SJSA1 (cell line): ENCODE data around the gene PICK1. TPM values are rescaled to one million over a fixed set of nuclear protein-coding genes. Genes with fewer than 3 reads are reported as not detected.
"Not testable (repeated sequence)": the region's sequence is repeated elsewhere in the genome, so short reads cannot be mapped to it uniquely, and the experiment has no call there.

Experiments
- DNase-seq, 2 experiments: peaks; one replicate each; pipeline ENCODE4 v3.0.0-alpha.2; 2015 to 2020; ENCODE audit warnings: low spot score in 2 of 2, low read depth in 1 of 2
- H3K27ac ChIP-seq: fragments of 250-450 bp; sonication (Bioruptor Pico); 2 replicates; pipeline ENCODE4 v1.5.1; 2020; ENCODE audit warnings: mild to moderate bottlenecking, moderate library complexity
- H3K27me3 ChIP-seq: fragments of 250-450 bp; sonication (Bioruptor Pico); replicated peaks from 2 replicates; pipeline ENCODE4 v1.5.1; 2020; ENCODE audit warnings: mild to moderate bottlenecking, moderate library complexity
- H3K36me3 ChIP-seq: fragments of 250-450 bp; sonication (Bioruptor Pico); 2 replicates; pipeline ENCODE4 v1.5.1; 2020; ENCODE audit warnings: mild to moderate bottlenecking
- H3K4me1 ChIP-seq: fragments of 250-450 bp; sonication (Bioruptor Pico); replicated peaks from 2 replicates; pipeline ENCODE4 v1.6.1; 2021; ENCODE audit warnings: mild to moderate bottlenecking
- H3K4me3 ChIP-seq: fragments of 250-450 bp; sonication (Bioruptor Pico); 2 replicates; pipeline ENCODE4 v1.5.1; 2020; ENCODE audit warnings: mild to moderate bottlenecking
- H3K9me3 ChIP-seq: fragments of 250-450 bp; sonication (Bioruptor Pico); replicated peaks from 2 replicates; pipeline ENCODE4 v1.5.1; 2020; ENCODE audit warnings: mild to moderate bottlenecking
- total RNA-seq: library from RNA; depleted of rRNA; stranded (reverse); fragments of >200 nt; shearing (Covaris generic); gene quantifications from 2 replicates; pipeline ENCODE4 v1.2.3, GENCODE V29; 2014

The PICK1 gene
- total RNA-seq, 1 experiment from 2014 or later: 5.4 TPM

- DNase-seq: no peak
- Histone ChIP-seq H3K4me3 (no peak overlapping the region), H3K9me3 (no peaks in the 10 kb centered on the region), H3K27ac (no peak overlapping the region), H3K4me1 (peaks cover 6% of the 10 kb centered on the region; the same call in 1 of the 2 replicates), H3K27me3 (no peaks in the 10 kb centered on the region), H3K36me3 (no peaks in the 10 kb centered on the region)
Measured at GRCh38 chr22:38072322-38073149, 15.3 kb downstream of the PICK1 start.

- Histone ChIP-seq H3K27ac (no peak overlapping the region), H3K9me3 (no peaks in the 10 kb centered on the region), H3K36me3 (no peaks in the 10 kb centered on the region), H3K27me3 (no peaks in the 10 kb centered on the region), H3K4me3 (no peak overlapping the region), H3K4me1 (peaks cover 6% of the 10 kb centered on the region; the same call in 1 of the 2 replicates)
- DNase-seq: no peak
Measured at GRCh38 chr22:38073150-38074130, 16.2 kb downstream of the PICK1 start.

GRCh38 chr22:38074181-38075104 lies 17.2 kb downstream of the PICK1 start:
- peaks cover 4% of the 10 kb centered on the region; the same call in 1 of the 2 replicates for H3K4me1 ChIP-seq
- H3K9me3 ChIP-seq: no peaks in the 10 kb centered on the region
- no peak overlapping the region for H3K4me3 ChIP-seq
- no peak for DNase-seq
- H3K27me3 ChIP-seq: no peaks in the 10 kb centered on the region; the same call in 1 of the 2 replicates
- H3K27ac ChIP-seq: no peak overlapping the region
- H3K36me3 ChIP-seq: no peaks in the 10 kb centered on the region

GRCh38 chr22:38075105-38075825 lies 18.1 kb downstream of the PICK1 start:
- no peaks in the 10 kb centered on the region for H3K36me3 ChIP-seq
- no peak for DNase-seq
- no peak overlapping the region for H3K4me3 ChIP-seq
- no peak overlapping the region for H3K27ac ChIP-seq
- no peaks in the 10 kb centered on the region for H3K9me3 ChIP-seq
- H3K4me1 ChIP-seq: no peaks in the 10 kb centered on the region
- H3K27me3 ChIP-seq: peaks cover 8% of the 10 kb centered on the region

- Histone ChIP-seq H3K27ac (no peak overlapping the region), H3K4me3 (no peak overlapping the region), H3K27me3 (peaks cover 15% of the 10 kb centered on the region), H3K36me3 (no peaks in the 10 kb centered on the region; the same call in 1 of the 2 replicates), H3K4me1 (peaks cover 3% of the 10 kb centered on the region), H3K9me3 (no peaks in the 10 kb centered on the region)
- no peak for DNase-seq
Measured at GRCh38 chr22:38075961-38076360, 18.8 kb downstream of the PICK1 start.

- Histone ChIP-seq H3K4me3 (no peak overlapping the region), H3K4me1 (peaks cover 12% of the 10 kb centered on the region), H3K9me3 (no peaks in the 10 kb centered on the region), H3K36me3 (no peaks in the 10 kb centered on the region; the same call in 1 of the 2 replicates), H3K27ac (no peak overlapping the region), H3K27me3 (peaks cover 26% of the 10 kb centered on the region)
- no peak for DNase-seq
Measured at GRCh38 chr22:38077096-38077495, 19.9 kb downstream of the PICK1 start.

- H3K36me3 ChIP-seq: no peaks in the 10 kb centered on the region; the same call in 1 of the 2 replicates
- peaks cover 12% of the 10 kb centered on the region for H3K4me1 ChIP-seq
- H3K27ac ChIP-seq: no peak overlapping the region
- peaks cover 30% of the 10 kb centered on the region for H3K27me3 ChIP-seq
- H3K9me3 ChIP-seq: no peaks in the 10 kb centered on the region
- H3K4me3 ChIP-seq: no peak overlapping the region
- no peak for DNase-seq
Measured at GRCh38 chr22:38077595-38077994, 20.4 kb downstream of the PICK1 start.

- Histone ChIP-seq H3K4me3 (no peak overlapping the region), H3K9me3 (no peaks in the 10 kb centered on the region), H3K27me3 (peaks cover 30% of the 10 kb centered on the region), H3K36me3 (no peaks in the 10 kb centered on the region; the same call in 1 of the 2 replicates), H3K27ac (no peak overlapping the region), H3K4me1 (peaks cover 12% of the 10 kb centered on the region)
- no peak for DNase-seq
Measured at GRCh38 chr22:38078046-38078840, 21.0 kb downstream of the PICK1 start.

- not testable (repeated sequence) for H3K27ac ChIP-seq, H3K9me3 ChIP-seq, H3K36me3 ChIP-seq, H3K4me3 ChIP-seq, DNase-seq
- Histone ChIP-seq H3K27me3 (peaks cover 30% of the 10 kb centered on the region), H3K4me1 (peaks cover 12% of the 10 kb centered on the region)
Measured at GRCh38 chr22:38079208-38079607, 22.0 kb downstream of the PICK1 start.

GRCh38 chr22:38079804-38080203 lies 22.6 kb downstream of the PICK1 start:
- Histone ChIP-seq H3K9me3 (no peaks in the 10 kb centered on the region), H3K27me3 (peaks cover 30% of the 10 kb centered on the region), H3K4me3 (no peak overlapping the region), H3K27ac (no peak overlapping the region), H3K36me3 (no peaks in the 10 kb centered on the region; the same call in 1 of the 2 replicates), H3K4me1 (peaks cover 12% of the 10 kb centered on the region)
- DNase-seq: no peak

GRCh38 chr22:38080474-38080849 lies 23.3 kb downstream of the PICK1 start:
- no peak for DNase-seq
- peaks cover 12% of the 10 kb centered on the region for H3K4me1 ChIP-seq
- H3K36me3 ChIP-seq: no peaks in the 10 kb centered on the region; the same call in 1 of the 2 replicates
- no peak overlapping the region for H3K4me3 ChIP-seq
- H3K27me3 ChIP-seq: peaks cover 30% of the 10 kb centered on the region
- no peak overlapping the region for H3K27ac ChIP-seq
- no peaks in the 10 kb centered on the region for H3K9me3 ChIP-seq
